Central memory CD8-positive, alpha-beta T cell (primary cell): Measurements from ENCODE around the gene ABHD16B.
A peak's percentile ranks its signal among the peaks of the same experiment; 100 is the strongest.

ENCODE experiments used
- ATAC-seq: fragments of 150-1000 bp; cut with Tn5 transposase; replicated peaks from 2 replicates; pipeline ENCODE4 v1.10.0; 2022; ENCODE audit warnings: mild to moderate bottlenecking, moderate FRiP score, moderate number of reproducible peaks; ENCODE audit not compliant: poor library complexity, severe bottlenecking; ENCODE audit errors: extremely low read depth
- DNase-seq, 2 donors: peaks; one replicate each; pipeline ENCODE4 v3.0.0; 2021; ENCODE audit warnings: low spot score in 2 of 2
- H3K27ac Mint-ChIP-seq: one replicate; pipeline ENCODE4 v1.8.0; 2022; ENCODE audit warnings: low read depth, mild to moderate bottlenecking, moderate library complexity, mixed read lengths
- H3K27me3 Mint-ChIP-seq: one replicate; pipeline ENCODE4 v1.8.0; 2022; ENCODE audit warnings: mixed read lengths
- H3K36me3 Mint-ChIP-seq: one replicate; pipeline ENCODE4 v1.8.0; 2022; ENCODE audit warnings: mild to moderate bottlenecking, moderate library complexity, mixed read lengths; ENCODE audit not compliant: insufficient read depth
- H3K4me1 Mint-ChIP-seq: one replicate; pipeline ENCODE4 v1.8.0; 2022; ENCODE audit warnings: mixed read lengths
- H3K4me3 Mint-ChIP-seq: one replicate; pipeline ENCODE4 v1.8.0; 2022; ENCODE audit warnings: mild to moderate bottlenecking, moderate library complexity, mixed read lengths
- H3K9me3 Mint-ChIP-seq: one replicate; pipeline ENCODE4 v1.8.0; 2022; ENCODE audit warnings: mixed read lengths

ABHD16B gene

DNA sequence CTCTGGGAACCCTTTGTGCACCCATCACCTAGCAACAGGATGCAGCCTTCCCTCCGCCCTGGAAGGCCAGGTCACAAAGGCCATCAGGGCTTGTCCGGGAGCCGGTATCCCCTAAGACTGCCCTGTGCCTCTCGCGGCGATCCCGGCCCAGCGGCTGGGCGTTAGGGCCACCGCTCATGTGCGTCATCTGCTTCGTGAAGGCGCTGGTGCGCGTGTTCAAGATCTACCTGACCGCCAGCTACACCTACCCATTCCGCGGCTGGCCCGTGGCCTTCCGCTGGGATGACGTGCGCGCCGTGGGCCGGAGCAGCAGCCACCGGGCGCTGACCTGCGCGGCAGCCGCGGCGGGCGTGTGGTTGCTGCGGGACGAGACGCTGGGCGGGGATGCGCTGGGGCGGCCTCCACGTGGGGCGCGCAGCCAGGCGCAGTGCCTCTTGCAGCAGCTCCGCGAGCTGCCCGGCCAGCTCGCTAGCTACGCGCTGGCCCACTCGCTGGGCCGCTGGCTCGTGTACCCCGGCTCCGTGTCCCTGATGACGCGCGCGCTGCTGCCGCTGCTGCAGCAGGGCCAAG, at the start of gene ABHD16B:
ABHD16B (plus strand) TSS at position 134 of the 570 bp plus-strand sequence; CDS start at position 177, 43 bp downstream.
- Mint-ChIP-seq H3K27ac (peak within 1 kb of the TSS; percentile 68), H3K9me3 (no peaks in the 10 kb centered on the region), H3K27me3 (no peaks in the 10 kb centered on the region), H3K4me3 (no peak within 1 kb of the TSS), H3K36me3 (peaks cover 14% of the 10 kb centered on the region), H3K4me1 (peaks cover 47% of the 10 kb centered on the region)
- ATAC-seq (no peak), DNase-seq (no peak)

- Mint-ChIP-seq H3K9me3 (no peaks in the 10 kb centered on the region), H3K27me3 (no peaks in the 10 kb centered on the region), H3K36me3 (peaks cover 3% of the 10 kb centered on the region), H3K27ac (no peak overlapping the region), H3K4me1 (no peaks in the 10 kb centered on the region), H3K4me3 (peak overlapping the region; percentile 29)
- ATAC-seq (no peak), DNase-seq (no peak)
Measured at GRCh38 chr20:63814891-63815614, 46.2 kb upstream of the ABHD16B start.

DNA sequence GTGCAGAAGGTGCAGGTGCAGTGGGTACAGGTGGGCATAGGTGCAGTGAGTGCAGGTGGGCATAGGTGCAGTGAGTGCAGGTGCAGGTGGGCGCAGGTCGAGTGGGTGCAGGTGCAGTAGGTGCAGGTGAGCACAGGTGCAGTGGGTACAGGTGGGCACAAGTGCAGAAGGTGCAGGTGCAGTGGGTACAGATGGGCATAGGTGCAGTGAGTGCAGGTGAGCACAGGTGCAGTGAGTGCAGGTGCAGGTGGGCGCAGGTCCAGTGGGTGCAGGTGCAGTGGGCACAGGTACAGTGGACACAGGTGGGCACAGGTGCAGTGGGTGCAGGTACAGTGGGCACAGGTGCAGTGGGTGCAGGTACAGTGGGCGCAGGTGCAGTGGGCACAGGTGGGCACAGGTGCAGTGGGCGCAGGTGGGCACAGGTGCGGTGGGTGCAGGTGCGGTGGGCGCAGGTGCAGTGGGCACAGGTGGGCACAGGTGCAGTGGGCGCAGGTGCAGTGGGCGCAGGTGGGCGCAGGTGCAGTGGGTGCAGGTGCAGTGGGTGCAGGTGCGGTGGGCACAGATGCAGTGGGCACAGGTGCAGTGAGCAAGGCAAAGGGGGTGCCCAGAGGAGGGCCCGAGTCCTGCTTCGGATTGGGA, 45.6 kb upstream of the ABHD16B start:
- DNase-seq (no peak), ATAC-seq (no peak)
- no peaks in the 10 kb centered on the region for H3K4me1 Mint-ChIP-seq
- H3K4me3 Mint-ChIP-seq = no peak overlapping the region
- H3K27me3 Mint-ChIP-seq = no peaks in the 10 kb centered on the region
- H3K9me3 Mint-ChIP-seq = no peaks in the 10 kb centered on the region
- H3K27ac Mint-ChIP-seq = no peak overlapping the region
- H3K36me3 Mint-ChIP-seq = peaks cover 3% of the 10 kb centered on the region

- H3K4me3 Mint-ChIP-seq = no peak overlapping the region
- peak overlapping the region; percentile 22 for H3K27ac Mint-ChIP-seq
Measured at GRCh38 chr20:63819224-63819921, 41.9 kb upstream of the ABHD16B start.

DNA sequence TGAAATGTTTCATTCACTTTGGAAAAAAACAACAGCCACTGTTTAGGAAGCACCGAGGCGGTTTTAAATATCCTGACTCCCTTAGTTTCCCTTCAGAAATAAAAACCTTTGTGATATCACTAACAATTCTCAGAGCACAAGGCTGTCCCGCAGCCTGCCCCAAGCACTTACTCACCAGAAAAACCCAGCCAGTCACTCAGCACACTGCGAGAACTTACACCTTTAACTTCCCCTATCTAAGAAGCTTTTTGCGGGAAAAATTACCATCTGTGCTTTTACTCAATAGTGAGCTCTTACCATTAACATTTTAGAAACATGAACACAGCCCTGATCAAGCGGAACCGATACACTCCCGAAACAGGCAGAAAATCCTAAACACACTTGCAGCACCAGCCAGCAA, 39.5 kb upstream of the ABHD16B start:
- Mint-ChIP-seq H3K36me3 (peaks cover 1% of the 10 kb centered on the region), H3K4me3 (no peak overlapping the region), H3K27me3 (peaks cover 50% of the 10 kb centered on the region), H3K9me3 (no peaks in the 10 kb centered on the region), H3K4me1 (no peaks in the 10 kb centered on the region), H3K27ac (no peak overlapping the region)
- ATAC-seq (no peak), DNase-seq (no peak)

More at GRCh38 chr20:63819224-63819921, 41.9 kb upstream of the ABHD16B start:
- ATAC-seq (no peak), DNase-seq (no peak)
- Mint-ChIP-seq H3K4me1 (no peaks in the 10 kb centered on the region), H3K36me3 (peaks cover 3% of the 10 kb centered on the region), H3K9me3 (no peaks in the 10 kb centered on the region), H3K27me3 (peaks cover 30% of the 10 kb centered on the region)

- ATAC-seq (no peak), DNase-seq (no peak)
- peaks cover 1% of the 10 kb centered on the region for H3K36me3 Mint-ChIP-seq
- H3K27me3 Mint-ChIP-seq = peaks cover 50% of the 10 kb centered on the region
- H3K4me3 Mint-ChIP-seq = no peak overlapping the region
- H3K27ac Mint-ChIP-seq = no peak overlapping the region
- no peaks in the 10 kb centered on the region for H3K4me1 Mint-ChIP-seq
- no peaks in the 10 kb centered on the region for H3K9me3 Mint-ChIP-seq
Measured at GRCh38 chr20:63822276-63822696, 39.0 kb upstream of the ABHD16B start.

GRCh38 chr20:63823691-63824311, 37.5 kb upstream of the ABHD16B start:
- no peak overlapping the region for H3K4me3 Mint-ChIP-seq
- no peaks in the 10 kb centered on the region for H3K9me3 Mint-ChIP-seq
- no peak overlapping the region for H3K27ac Mint-ChIP-seq
- no peaks in the 10 kb centered on the region for H3K4me1 Mint-ChIP-seq
- no peak for DNase-seq
- no peak for ATAC-seq
- H3K36me3 Mint-ChIP-seq = peaks cover 1% of the 10 kb centered on the region
- peaks cover 62% of the 10 kb centered on the region for H3K27me3 Mint-ChIP-seq

- Mint-ChIP-seq H3K27me3 (peaks cover 79% of the 10 kb centered on the region), H3K36me3 (peaks cover 8% of the 10 kb centered on the region), H3K27ac (no peak overlapping the region), H3K4me3 (no peak overlapping the region), H3K9me3 (no peaks in the 10 kb centered on the region), H3K4me1 (peaks cover 11% of the 10 kb centered on the region)
- DNase-seq (no peak), ATAC-seq (no peak)
Measured at GRCh38 chr20:63825331-63826118, 35.8 kb upstream of the ABHD16B start.

DNA sequence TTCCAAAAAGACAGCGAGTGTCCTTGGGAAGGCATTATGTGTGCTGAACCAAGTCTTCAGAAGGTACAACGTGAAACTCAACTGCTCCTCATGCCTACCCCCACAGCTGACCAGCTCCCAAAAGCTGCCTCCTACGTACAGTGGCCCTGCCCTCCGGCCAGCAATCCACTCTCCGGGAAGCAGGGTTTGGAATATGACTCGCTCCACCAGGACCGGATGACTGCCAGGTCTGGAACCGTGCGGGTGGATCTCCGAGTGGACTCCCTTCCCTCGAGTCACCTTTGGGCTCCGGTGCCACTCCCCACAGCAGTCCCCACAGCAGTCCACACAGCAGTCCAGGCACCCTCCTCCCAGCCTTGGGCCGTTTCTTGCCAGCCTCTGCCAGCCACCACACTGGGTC, 34.5 kb upstream of the ABHD16B start:
- H3K27me3 Mint-ChIP-seq = peaks cover 74% of the 10 kb centered on the region
- peaks cover 8% of the 10 kb centered on the region for H3K36me3 Mint-ChIP-seq
- no peak for DNase-seq
- H3K27ac Mint-ChIP-seq = no peak overlapping the region
- no peaks in the 10 kb centered on the region for H3K9me3 Mint-ChIP-seq
- no peak for ATAC-seq
- H3K4me1 Mint-ChIP-seq = peaks cover 11% of the 10 kb centered on the region
- no peak overlapping the region for H3K4me3 Mint-ChIP-seq

- Mint-ChIP-seq H3K4me3 (no peak overlapping the region), H3K27ac (no peak overlapping the region), H3K4me1 (peaks cover 11% of the 10 kb centered on the region), H3K9me3 (no peaks in the 10 kb centered on the region), H3K36me3 (peaks cover 8% of the 10 kb centered on the region), H3K27me3 (peaks cover 61% of the 10 kb centered on the region)
- ATAC-seq (no peak), DNase-seq (no peak)
Measured at GRCh38 chr20:63828124-63828523, 33.2 kb upstream of the ABHD16B start.

DNA sequence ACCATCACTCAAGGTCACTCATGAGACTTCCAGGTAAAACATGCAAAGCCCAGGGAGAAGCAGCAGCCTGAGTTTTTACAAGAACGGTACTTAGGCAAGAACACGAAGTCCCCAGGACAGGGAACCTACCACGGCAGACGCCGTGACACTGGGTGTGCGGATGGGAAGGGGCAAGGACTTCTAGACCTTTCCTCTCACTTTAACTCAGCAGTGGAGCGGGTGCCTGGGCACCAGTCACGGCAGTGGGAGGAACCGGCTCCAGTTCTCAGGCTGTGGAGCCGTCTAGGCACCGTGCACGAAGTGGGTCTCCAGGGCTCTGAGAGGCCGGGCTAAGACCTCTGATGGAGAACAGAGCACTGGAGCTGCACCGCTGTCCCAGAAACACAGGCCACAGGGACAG, 32.8 kb upstream of the ABHD16B start:
- ATAC-seq = no peak
- peaks cover 8% of the 10 kb centered on the region for H3K36me3 Mint-ChIP-seq
- H3K9me3 Mint-ChIP-seq = no peaks in the 10 kb centered on the region
- DNase-seq = no peak
- no peak overlapping the region for H3K4me3 Mint-ChIP-seq
- no peak overlapping the region for H3K27ac Mint-ChIP-seq
- H3K4me1 Mint-ChIP-seq = peaks cover 11% of the 10 kb centered on the region
- H3K27me3 Mint-ChIP-seq = peaks cover 61% of the 10 kb centered on the region

- Mint-ChIP-seq H3K36me3 (peaks cover 8% of the 10 kb centered on the region), H3K27ac (no peak overlapping the region), H3K9me3 (no peaks in the 10 kb centered on the region), H3K4me3 (no peak overlapping the region), H3K4me1 (peaks cover 11% of the 10 kb centered on the region), H3K27me3 (peaks cover 61% of the 10 kb centered on the region)
- DNase-seq = no peak
- no peak for ATAC-seq
Measured at GRCh38 chr20:63828951-63829350, 32.3 kb upstream of the ABHD16B start.
